GM10847 (cell line): ENCODE data around the gene TNRC18.

ENCODE experiments used
- POLR2A ChIP-seq: IDR thresholded peaks from 2 replicates; pipeline ENCODE4 v1.6.1; 2011; ENCODE audit not compliant: insufficient read length; ENCODE audit errors: extremely low read depth

TNRC18 gene

GRCh38 chr7:5363729-5364128 lies 59.9 kb downstream of the TNRC18 start:
- no peak for TF ChIP-seq POLR2A

- TF ChIP-seq POLR2A = no peak
Observed at GRCh38 chr7:5362466-5362865, 61.2 kb downstream of the TNRC18 start.

GRCh38 chr7:5361446-5362127 lies 62.0 kb downstream of the TNRC18 start:
- TF ChIP-seq POLR2A = no peak

- no peak for TF ChIP-seq POLR2A
Observed at GRCh38 chr7:5360971-5361370, 62.7 kb downstream of the TNRC18 start.

GRCh38 chr7:5360451-5360850 lies 63.2 kb downstream of the TNRC18 start:
- TF ChIP-seq POLR2A = no peak

GRCh38 chr7:5359344-5359743 lies 64.3 kb downstream of the TNRC18 start:
- TF ChIP-seq POLR2A = no peak

GRCh38 chr7:5357951-5358350 lies 65.7 kb downstream of the TNRC18 start:
- TF ChIP-seq POLR2A = no peak

GRCh38 chr7:5356751-5357119 lies 66.9 kb downstream of the TNRC18 start:
- no peak for TF ChIP-seq POLR2A

GRCh38 chr7:5354460-5355232 lies 69.0 kb downstream of the TNRC18 start:
- TF ChIP-seq POLR2A = no peak

GRCh38 chr7:5352440-5353010 lies 71.1 kb downstream of the TNRC18 start:
- no peak for TF ChIP-seq POLR2A

- TF ChIP-seq POLR2A = no peak
Observed at GRCh38 chr7:5351507-5352265, 71.9 kb downstream of the TNRC18 start.

- no peak for TF ChIP-seq POLR2A
Observed at GRCh38 chr7:5350600-5351385, 72.8 kb downstream of the TNRC18 start.

GRCh38 chr7:5350174-5350463 lies 73.5 kb downstream of the TNRC18 start:
- no peak for TF ChIP-seq POLR2A

- no peak for TF ChIP-seq POLR2A
Observed at GRCh38 chr7:5349437-5350173, 74.0 kb downstream of the TNRC18 start.
